Measurements from ENCODE around the gene CDC27.

DNA sequence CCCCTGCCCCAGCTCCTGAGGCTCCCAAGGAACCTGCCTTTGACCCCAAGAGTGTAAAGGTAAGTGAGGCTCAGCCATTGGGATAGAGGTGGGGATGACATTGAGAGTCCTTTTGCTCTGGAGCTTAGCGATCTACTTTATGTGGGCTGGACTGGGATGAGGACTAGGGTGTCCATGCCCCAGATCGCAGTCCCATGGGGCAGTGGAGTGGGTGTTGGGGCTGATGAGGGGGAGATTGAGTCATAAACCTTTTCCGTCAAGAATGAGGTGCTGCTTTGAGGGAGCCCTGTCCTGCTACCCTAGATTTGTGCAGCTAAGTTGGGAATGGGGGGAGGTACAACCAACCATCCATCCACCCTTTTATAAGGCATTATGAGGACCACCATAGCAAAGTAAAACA is 20.4 kb upstream of the CDC27 start:
- TF ChIP-seq POLR2A (IDR thresholded peaks at IDR 0.05; ENCODE audit: low read depth, low read length) (no peak), POLR2AphosphoS5 (IDR thresholded peaks at IDR 0.05; ENCODE audit: insufficient read depth, low read depth, low read length) (no peak), MYC (IDR thresholded peaks at IDR 0.05; ENCODE audit: low read depth, low read length) (no peak), FOS (IDR thresholded peaks at IDR 0.05; ENCODE audit: borderline replicate concordance, insufficient read depth, low read length) (no peak)
- TF ChIP-seq, protein P1, sequence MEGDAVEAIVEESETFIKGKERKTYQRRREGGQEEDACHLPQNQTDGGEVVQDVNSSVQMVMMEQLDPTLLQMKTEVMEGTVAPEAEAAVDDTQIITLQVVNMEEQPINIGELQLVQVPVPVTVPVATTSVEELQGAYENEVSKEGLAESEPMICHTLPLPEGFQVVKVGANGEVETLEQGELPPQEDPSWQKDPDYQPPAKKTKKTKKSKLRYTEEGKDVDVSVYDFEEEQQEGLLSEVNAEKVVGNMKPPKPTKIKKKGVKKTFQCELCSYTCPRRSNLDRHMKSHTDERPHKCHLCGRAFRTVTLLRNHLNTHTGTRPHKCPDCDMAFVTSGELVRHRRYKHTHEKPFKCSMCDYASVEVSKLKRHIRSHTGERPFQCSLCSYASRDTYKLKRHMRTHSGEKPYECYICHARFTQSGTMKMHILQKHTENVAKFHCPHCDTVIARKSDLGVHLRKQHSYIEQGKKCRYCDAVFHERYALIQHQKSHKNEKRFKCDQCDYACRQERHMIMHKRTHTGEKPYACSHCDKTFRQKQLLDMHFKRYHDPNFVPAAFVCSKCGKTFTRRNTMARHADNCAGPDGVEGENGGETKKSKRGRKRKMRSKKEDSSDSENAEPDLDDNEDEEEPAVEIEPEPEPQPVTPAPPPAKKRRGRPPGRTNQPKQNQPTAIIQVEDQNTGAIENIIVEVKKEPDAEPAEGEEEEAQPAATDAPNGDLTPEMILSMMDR (IDR thresholded peaks at IDR 0.05; ENCODE audit: extremely low read depth in 1 of 2, insufficient read depth in 1 of 2, low read depth in 1 of 2, low read length in 2 of 2): no peak
